Epidermal melanocyte (primary cell): ENCODE data around the gene NUPR1.
"Not testable (repeated sequence)": the region's sequence is repeated elsewhere in the genome, so short reads cannot be mapped to it uniquely, and the experiment has no call there.

Source experiments
- DNase-seq: peaks from one replicate; pipeline ENCODE4 v3.0.0; 2011; ENCODE audit warnings: low spot score; ENCODE audit not compliant: insufficient read length

The NUPR1 gene

DNA sequence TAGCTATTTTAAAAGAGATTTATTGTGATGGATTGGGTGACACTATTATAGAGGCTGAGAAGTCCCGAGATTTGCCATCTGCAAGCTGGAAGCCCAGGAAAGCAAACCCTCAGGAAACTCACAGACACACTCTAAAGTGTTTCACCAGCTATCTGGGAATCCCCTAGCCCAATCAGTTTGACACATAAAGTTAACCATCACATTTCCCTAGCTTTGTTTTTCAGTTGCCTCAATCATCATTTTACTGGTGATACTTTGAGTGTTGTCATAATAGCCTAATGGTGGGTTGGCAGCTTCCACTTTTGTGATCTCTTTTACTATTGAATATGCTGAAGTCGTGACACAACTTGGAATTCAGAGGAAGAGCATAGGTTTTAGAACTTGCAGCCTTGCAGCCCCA lies 16.8 kb upstream of the NUPR1 start:
- DNase-seq: no peak

DNA sequence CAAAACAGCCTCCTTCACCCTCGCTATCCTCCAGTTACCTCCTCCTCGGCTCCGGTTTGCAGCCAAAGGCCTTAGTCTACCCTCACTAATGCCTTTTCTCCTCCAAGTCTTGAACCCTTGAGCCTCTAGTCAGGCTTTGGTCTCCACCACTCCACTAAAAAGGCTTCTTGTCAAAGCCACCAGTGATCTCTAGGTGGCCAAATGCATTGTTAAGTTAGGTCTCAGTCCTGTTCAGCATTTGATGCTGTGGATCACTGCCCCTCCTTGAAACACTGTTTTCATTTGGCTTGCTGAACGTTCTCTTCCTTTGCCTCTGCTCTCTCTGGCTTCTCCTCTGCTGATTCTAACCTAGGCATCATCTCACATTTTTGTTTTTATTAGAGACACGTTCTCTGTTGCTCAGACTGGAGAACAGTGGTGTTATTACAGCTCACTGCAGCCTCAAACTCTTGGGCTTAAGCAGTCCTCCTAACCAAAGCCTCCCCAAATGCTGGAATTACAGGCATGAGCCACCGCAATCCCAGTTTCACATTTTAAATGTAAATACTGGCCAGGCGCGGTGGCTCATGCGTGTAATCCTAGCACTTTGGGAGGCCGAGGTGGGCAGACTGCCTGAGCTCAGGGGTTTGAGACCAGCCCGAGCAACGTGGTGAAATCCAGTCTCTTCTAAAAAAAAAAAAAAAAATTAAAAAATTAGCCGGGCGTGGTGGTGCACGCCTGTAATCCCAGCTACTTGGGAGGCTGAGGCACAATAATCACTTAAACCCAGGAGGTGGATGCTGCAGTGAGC lies 16.1 kb upstream of the NUPR1 start:
- no peak for DNase-seq

DNA sequence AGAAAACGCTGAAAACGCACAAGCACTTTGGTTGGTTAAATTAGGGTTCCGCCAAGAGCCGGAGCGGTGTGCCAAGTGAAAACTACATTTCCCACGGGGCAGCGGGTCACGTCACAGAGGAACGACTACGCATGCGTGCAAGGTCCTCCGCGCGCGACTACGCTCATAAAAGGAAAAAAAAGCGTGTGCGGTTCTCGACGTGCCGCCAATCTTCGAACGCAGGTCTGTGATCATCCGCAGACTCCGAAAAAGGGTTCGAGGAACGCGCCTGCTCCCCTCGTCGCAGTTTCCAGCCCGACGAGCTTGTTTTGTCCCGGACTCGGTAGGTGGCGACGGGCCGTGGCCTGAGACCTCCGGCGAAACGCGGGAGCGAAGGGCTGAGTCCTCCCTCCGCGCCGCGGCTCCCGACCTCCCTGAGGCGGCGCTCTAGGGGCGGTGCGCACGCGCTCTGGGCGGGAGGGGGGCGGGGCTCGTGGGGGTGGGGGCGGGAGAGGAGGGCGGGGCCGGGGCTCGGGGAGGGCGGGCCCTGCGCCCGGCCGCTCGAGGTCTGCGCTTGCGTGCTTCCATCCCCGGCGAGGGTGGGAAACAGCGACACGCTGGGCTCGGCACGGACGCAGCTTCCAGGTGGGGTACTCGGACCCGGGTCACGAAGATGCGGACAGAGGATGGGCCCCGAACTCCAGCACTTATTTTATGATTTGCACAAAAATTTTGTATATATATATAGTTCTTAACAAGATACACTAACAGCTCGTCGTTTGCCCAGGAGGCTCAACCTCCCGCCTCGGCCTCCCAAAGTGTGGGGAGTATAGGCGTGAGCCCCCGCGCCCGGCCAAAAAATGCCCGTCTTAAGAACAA lies 15.2 kb upstream of the NUPR1 start, which contains the start of gene SGF29:
Gene SGF29, plus strand, starts transcription at position 145 of the 858 bp plus-strand sequence. CDS start 27,150 bp downstream, outside the sequence.
- DNase-seq: peak; percentile 92

DNA sequence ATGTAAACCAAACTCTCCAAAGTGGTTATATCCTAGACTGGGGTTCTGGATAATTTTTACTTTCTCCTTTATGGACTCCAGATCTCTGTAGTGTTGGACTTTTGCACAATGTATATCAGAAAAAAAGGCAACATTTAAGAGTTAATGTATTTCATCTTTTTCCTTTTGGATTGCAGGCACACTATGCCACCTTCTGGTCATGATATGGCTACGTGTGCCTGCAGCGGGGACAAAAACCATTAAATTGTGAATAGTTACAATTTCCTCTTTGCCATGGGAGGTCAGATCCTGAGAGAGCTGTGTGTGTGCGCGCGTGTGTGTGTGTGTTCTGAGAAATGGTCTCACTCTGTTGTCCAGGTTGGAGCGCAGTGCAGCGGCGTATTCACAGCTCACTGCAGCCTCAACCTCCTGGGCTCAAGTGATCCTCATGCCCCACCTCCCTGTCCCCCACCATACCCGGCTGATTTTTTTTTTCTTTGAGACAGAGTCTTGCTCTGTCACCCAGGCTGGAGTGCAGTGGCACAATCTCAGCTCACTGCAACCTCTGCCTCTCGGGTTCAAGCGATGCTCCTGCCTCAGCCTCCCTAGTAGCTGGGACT lies 10.6 kb upstream of the NUPR1 start:
- DNase-seq: no peak

DNA sequence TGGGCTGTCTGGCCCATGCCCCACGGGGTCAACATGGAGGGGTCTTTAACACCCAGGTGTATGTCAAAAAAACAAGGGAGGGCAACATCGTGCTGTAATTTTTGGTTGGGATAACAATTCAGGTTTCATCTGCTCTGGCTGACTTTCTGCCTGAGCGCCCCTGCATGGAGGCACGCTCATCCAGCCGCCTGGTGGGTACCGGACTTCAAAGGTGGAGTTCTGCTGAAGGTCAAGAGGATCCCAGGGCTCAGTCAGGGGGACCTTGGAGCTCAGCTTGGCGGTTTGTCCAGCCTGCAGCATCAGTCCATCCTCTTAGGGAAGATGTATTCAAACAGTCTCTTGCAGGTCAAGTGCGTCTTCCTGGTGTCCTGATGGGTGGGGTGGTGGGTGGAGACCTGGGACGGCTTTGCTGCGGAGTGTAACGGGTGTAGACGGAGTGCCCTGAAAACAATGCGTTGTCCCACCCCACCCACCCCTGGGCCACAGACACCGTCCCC lies 9.6 kb upstream of the NUPR1 start:
- no peak for DNase-seq

DNA sequence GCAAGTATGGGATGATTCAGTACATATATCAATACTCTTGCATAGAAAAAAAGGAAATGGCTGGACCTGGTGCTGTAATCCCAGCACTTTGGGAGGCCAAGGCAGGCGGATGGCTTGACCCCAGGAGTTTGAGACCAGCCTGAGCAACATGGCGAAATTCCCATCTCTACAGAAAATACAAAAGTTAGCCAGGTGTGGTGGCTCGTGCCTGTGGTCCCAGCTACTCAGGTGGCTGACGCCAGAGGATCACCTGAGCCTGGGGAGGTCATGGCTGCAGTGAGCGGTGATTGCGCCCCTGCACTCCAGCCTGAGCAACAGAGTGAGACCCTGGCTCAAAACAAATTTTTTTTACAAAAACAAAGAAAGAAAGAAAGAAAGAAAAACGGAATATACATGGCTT lies 7.9 kb upstream of the NUPR1 start:
- no peak for DNase-seq

DNA sequence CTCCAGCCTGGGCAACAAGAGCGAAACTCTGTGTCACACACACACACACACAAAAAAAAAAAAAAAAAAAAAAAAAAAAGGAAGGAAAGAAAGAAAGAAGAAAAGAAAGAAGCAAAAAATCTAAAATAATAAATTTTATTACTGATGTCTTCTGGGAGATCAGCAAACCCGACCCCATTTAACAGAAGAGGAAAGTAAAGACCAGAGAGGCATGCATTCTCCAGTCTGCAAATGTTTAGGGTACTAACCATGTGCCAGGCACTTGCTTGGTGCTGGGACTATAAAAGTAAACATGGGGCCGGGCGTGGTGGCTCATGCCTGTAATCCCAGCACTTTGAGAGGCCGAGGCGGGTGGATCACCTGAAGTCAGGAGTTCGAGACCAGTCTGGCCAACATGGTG lies 7.2 kb upstream of the NUPR1 start:
- not testable (repeated sequence) for DNase-seq

DNA sequence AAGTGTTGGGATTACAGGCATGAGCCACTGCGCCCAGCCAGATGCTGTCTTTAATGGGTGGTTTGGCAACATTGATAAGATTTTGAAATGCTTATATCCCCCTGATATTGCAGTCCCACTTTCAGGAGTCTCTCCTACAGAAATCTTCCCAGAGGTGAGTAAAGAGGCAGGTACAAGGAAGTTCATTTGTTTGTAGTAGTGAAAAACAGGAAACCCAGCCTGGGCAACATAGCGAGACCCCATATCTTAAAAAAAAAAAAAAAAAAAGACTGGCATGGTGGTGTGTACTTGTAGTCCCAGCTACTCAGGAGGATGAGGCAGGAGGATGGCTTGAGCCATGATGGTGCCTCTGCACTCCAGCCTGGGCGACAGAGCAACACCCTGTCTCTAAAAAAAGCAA lies 6.2 kb upstream of the NUPR1 start:
- no peak for DNase-seq

DNA sequence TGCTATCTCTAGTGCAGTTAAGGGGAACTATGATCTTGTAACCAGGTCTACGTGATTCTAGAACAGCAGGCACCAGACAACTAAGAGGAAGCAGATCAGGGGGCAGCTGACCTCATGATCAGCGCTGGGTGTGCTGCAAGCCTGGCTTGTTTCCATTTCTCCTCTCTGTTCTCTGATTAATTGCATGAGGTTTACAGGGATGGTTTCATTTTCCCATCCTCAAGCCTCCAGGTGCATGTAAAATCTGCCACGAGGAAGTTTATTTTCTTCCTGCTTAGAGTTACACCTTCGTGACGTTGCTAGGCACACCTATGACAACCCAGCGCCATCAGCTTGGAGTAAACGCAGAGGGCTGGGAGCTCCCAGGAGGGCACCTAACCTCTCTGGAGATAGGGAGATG lies 4.3 kb upstream of the NUPR1 start:
- no peak for DNase-seq

DNA sequence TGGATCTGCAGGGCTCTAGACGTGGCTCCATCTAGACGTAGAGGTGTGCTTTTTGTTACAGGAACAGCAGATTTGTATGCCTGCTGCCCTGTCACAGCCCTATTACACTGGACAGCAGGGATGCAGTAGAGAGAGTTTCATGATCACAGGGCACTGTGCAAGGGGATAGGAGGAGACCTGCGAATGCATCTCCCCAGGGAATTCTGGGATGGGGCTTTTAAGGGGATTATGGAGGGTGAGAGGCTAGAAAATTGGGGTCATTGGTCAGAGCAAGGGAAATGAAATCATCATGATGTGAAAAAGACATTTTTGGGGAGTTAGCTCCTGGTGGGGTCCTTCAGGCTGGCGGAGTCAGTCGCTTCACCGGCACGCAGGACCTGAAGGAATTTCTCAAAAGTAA lies 3.9 kb upstream of the NUPR1 start:
- no peak for DNase-seq

DNA sequence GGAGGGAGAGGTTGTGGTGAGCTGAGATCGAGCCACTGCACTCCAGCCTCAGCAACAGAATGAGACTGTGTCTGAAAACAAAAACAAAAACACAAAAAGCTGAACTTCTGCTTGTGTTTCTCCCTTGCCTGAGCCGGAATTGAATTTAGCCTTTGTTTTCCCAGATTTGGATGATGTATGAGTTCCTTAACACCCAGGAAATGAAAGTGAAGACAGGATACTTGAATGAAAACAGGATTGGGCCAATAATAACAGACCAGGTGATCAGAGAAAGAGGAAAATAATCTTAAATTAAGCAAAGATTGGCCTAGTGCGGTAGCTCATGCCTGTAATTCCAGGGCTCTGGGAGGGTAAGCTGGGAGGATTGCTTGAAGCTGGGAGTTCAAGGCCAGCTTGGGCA lies 1.6 kb upstream of the NUPR1 start:
- DNase-seq: no peak

DNA sequence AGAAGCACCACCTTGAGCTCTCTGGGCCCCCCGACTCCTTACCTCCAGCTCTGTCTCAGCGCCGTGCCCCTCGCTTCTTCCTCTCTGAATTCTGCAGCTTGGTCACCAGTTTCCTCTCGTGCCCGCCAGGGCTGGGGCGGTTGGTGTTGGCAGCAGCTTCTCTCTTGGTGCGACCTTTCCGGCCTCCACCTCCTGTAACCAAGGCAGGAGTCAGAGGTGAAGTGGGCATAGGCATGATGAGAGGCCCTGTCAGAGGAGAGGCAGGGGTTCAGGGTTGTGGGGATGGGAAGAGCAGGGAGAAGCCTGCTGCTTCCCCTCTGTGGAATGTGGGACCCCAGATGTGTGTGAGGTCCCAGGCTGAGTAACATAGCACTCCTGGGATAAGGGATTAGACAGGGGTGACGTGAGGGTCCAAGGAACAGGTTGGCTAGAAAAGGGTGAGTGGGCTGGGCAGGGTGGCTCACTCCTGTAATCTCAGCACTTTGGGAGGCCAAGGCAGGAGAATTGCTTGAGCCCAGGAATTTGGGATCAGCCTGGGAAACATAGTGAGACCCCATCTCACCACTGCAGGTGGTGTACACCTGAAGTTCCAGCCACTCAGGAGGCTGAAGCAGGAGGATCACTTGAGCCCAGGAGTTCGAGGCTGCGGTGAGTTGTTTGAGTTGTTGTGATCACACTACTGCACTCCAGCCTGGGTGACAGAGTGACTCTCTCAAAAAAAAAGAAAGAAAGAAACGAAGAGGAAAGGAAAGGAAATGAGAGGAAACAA lies 626 bp downstream of the NUPR1 start:
- no peak for DNase-seq

DNA sequence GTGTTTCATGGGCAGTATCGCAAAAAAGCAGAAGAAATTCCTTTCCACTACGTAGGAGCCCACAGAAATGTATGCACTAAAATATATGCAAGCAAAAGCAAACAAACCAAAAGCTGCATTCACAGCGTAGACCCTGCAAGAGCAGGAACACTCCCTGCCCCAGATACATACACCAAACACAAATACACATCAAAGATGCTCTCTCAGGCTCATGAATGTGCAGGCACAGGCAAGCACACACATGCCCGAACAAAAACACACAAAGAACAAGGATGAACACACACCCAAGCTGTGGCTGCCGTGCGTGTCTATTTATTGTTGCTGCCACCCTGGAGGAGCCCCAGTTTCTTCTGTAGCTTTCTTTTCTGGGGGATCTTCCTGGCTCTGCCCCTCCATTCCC lies 1.7 kb downstream of the NUPR1 start:
- no peak for DNase-seq

DNA sequence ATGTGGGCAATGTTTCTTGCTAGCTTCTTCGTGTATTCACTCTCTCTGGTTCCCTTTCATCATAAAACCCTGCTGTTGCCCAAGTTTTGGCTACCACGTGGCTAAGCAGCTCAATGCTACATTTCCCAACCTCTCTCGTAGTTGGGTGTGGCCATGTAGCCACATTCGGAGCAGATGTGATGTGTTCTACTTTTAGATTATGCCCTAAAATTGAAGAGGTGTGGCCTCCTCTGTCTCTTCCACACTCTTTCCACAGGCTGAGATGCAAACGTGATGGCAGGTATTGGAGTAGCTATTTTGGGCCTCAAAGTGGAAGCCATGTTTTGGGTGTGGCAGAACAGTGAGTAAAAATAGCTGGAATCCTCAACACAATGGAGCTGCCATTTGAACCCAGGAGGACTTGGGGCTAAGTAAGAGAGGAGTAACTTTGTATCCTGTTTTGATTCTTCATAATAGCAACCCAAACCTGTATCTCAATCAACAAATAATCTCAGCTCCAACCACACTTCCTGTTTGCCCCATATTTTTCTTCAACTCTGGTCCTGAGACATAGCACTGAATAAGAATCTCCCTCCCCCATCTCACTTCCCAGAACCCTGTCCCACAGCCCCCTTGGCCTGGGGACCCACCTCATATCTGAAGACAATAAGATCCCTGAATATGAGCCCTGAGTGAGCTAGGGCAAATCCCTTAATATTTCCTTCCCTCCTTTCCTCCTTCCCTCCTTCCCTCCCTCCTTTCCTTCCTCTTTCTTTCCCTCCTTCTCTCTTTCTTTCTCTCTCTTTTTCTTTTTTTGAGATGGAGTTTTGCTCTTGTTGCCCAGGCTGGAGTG lies 4.0 kb downstream of the NUPR1 start:
- no peak for DNase-seq

DNA sequence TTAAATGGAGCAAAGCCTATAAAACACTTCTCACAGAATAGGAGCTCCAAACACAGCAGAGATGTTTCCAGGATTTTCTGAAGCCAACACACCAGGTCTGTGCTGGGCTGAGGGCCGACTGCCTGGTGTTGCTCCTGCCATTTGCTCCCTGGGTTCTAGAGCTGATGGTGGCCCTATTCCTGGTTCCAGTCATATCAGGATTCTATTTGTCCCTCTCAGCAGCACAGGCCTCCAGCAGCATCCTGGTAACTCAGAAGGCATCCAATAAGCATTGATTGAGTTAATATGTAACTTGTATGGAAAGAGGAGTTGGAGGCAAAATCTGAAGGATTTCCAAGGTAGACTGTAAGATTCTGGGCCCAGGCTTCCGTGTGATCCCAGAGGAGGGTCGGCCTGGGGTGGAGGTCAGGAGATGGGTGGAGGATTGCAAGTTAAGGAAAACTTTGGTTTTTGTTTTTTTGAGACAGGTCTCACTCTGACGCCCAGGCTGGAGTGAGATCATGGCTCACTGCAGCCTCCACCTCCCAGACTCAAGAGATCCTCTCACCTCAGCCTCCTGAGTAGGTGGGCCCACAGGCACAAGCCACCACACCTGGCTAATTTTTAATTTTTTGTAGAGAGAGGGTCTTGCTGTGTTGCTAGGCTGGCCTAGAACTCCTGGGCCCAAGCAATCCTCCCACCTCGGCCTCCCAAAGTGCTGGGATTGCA lies 5.7 kb downstream of the NUPR1 start:
- DNase-seq: no peak

DNA sequence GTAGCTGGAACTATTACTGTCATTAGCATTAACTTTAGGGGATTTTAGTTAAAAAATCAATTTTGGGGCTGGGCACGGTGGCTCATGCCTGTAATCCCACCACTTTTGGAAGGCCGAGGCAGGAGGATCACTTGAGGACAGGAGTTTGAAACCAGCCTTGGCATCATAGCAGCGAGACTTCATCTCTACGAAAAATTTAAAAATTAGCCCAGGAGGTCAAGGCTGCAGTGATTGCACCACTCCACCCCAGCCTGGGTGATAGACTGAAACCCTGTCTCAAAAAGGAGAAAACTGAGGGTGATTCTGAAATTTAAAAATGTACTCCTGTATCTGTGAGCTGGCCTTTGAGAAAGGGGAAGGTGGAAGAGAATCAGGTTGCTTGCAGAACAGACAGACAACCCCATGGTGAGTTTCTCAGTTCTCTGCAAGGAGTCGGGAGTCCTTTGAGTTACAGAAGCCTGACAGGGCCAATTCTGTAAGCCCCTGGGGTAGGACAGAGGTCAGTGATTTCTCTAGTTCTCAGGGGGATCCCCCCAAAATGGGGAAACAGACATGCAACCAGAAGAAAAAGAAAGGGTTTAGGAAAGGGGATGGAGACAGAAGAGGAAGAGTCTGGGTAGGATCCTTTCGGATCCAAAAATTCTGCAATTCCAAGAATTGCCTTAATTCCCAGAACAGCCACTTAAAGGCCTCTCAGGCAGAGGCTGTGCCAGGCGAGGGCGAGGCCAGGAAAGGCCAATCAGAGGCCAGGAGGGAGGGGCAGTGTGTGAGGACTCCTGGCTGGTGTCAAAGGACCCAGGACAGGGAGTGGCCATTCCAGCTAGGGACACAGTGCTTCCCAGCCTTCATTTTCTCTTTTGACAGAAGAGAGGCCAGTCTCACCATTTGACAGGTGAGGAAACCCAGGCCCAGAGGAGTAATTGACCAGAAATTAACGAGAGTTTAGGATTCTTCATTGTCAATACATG lies 6.7 kb downstream of the NUPR1 start:
- DNase-seq: no peak

DNA sequence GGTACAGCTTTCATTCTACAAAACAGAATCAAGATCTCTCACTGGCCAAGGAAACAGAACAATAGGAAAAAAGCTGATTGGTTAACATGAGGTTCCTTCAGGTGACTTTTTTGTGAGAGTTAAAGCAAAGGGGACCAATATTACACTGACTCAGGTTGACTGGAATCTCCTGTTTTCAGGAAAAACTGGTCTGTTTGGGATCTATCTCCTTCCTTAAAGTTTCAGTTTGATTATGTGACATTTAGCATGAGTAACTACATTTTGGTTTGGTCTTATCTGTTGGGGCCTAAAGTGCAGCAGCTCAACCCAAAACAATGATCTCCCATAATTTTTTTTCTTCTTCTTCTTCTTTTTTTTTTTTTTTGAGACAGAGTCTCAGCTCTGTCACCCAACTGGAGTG lies 9.7 kb downstream of the NUPR1 start:
- DNase-seq: no peak

DNA sequence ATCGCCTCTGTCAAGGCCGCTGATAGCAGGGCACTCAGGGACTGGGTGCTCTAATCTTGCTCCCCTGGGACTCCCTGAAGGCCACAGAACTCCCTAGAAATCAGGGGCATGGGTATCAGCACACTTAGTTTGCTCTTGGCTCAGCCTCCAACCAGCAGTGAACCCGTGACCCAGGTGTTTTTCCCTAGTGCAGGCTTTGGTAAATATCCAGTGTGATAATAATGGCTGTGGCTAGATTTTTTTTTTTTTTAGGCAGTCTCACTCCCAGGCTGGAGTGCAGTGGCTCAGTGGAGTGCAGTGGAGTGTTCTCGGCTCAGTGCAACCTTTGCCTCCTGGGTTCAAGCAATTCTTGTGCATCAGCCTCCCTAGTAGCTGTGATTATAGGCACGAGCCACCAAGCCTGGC lies 10.3 kb downstream of the NUPR1 start:
- no peak for DNase-seq

DNA sequence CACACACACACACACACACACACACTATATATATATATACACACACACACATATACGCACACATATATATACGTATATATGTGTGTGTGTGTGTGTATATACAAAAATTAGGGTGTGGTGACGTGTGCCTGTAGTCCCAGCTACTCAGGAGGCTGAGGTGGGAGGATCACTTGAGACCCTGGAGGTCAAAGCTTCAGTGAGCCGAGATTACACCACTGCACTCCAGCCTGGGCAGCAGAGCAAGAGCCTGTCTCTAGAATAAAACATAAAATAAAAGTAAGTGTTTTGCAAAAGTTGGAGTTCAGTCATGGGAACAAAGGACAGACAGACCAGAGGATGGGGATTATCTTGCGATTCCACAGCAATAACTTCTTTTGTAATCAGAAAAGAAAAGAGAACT lies 10.8 kb downstream of the NUPR1 start:
- no peak for DNase-seq
